AG08396 (cell line): ENCODE measurements around the gene TBC1D5.
A peak's percentile ranks its signal among the peaks of the same experiment; 100 is the strongest.
"Not testable (repeated sequence)": the region's sequence is repeated elsewhere in the genome, so short reads cannot be mapped to it uniquely, and the experiment has no call there.

Source experiments
- DNase-seq: peaks from one replicate; pipeline ENCODE4 v3.0.0; 2012; ENCODE audit warnings: low spot score, mixed read lengths

TBC1D5 gene

GRCh38 chr3:17747890-17748247 is 5.4 kb upstream of the TBC1D5 start:
- DNase-seq, result no peak

- no peak for DNase-seq
Measured at GRCh38 chr3:17747174-17747889, 4.9 kb upstream of the TBC1D5 start.

GRCh38 chr3:17745894-17746293 is 3.5 kb upstream of the TBC1D5 start:
- DNase-seq, result no peak

GRCh38 chr3:17745301-17745700 is 2.9 kb upstream of the TBC1D5 start:
- no peak for DNase-seq

- no peak for DNase-seq
Measured at GRCh38 chr3:17744693-17745092, 2.3 kb upstream of the TBC1D5 start.

- no peak for DNase-seq
Measured at GRCh38 chr3:17743658-17743995, 1.2 kb upstream of the TBC1D5 start.

- peak; percentile 8 for DNase-seq
Measured at GRCh38 chr3:17742880-17743657, 638 bp upstream of the TBC1D5 start.

GRCh38 chr3:17741621-17742101 is 770 bp downstream of the TBC1D5 start:
- DNase-seq, result no peak

GRCh38 chr3:17740721-17741141 is 1.7 kb downstream of the TBC1D5 start:
- DNase-seq, result peak; percentile 23

- DNase-seq, result no peak
Measured at GRCh38 chr3:17738921-17739320, 3.5 kb downstream of the TBC1D5 start.

- DNase-seq, result no peak
Measured at GRCh38 chr3:17738219-17738618, 4.2 kb downstream of the TBC1D5 start.

GRCh38 chr3:17737591-17737990 is 4.8 kb downstream of the TBC1D5 start:
- DNase-seq, result no peak

GRCh38 chr3:17735362-17735761 is 7.1 kb downstream of the TBC1D5 start:
- DNase-seq, result not testable (repeated sequence)

- no peak for DNase-seq
Measured at GRCh38 chr3:17733768-17734167, 8.7 kb downstream of the TBC1D5 start.

- no peak for DNase-seq
Measured at GRCh38 chr3:17733215-17733614, 9.2 kb downstream of the TBC1D5 start.

- DNase-seq, result no peak
Measured at GRCh38 chr3:17730318-17730967, 12.0 kb downstream of the TBC1D5 start.

- DNase-seq, result no peak
Measured at GRCh38 chr3:17726313-17726712, 16.1 kb downstream of the TBC1D5 start.

GRCh38 chr3:17725844-17726243 is 16.6 kb downstream of the TBC1D5 start:
- not testable (repeated sequence) for DNase-seq

GRCh38 chr3:17724948-17725347 is 17.5 kb downstream of the TBC1D5 start:
- DNase-seq, result no peak

GRCh38 chr3:17724122-17724521 is 18.3 kb downstream of the TBC1D5 start:
- no peak for DNase-seq

- no peak for DNase-seq
Measured at GRCh38 chr3:17717411-17717810, 25.0 kb downstream of the TBC1D5 start.

- DNase-seq, result no peak
Measured at GRCh38 chr3:17714473-17714872, 28.0 kb downstream of the TBC1D5 start.

GRCh38 chr3:17709236-17709810 is 33.1 kb downstream of the TBC1D5 start:
- no peak for DNase-seq
